ENCODE results near the gene GRID1.

DNA sequence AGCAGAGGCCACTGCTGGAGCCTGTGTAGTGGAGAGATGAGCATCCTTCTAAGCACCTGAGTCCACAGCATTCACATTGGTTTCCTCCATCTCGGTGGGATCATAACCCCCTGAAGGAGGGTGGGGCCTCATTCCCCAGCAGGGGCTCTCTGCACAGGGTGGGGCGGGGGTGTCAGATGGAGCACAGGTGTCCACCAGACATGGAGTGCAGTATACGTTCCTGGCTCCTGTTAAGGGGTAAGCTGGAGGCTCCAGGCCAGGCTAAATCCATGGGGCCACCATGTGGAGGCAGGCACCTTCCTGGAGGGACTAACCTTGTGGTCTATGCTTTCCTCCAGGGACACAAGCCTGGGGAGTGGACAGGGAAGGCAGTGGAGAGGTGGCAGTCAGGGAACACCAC lies 252.6 kb downstream of the GRID1 start:
- TF ChIP-seq POLR2A (IDR thresholded peaks at IDR 0.05) = no peak
- TF ChIP-seq, protein P1, sequence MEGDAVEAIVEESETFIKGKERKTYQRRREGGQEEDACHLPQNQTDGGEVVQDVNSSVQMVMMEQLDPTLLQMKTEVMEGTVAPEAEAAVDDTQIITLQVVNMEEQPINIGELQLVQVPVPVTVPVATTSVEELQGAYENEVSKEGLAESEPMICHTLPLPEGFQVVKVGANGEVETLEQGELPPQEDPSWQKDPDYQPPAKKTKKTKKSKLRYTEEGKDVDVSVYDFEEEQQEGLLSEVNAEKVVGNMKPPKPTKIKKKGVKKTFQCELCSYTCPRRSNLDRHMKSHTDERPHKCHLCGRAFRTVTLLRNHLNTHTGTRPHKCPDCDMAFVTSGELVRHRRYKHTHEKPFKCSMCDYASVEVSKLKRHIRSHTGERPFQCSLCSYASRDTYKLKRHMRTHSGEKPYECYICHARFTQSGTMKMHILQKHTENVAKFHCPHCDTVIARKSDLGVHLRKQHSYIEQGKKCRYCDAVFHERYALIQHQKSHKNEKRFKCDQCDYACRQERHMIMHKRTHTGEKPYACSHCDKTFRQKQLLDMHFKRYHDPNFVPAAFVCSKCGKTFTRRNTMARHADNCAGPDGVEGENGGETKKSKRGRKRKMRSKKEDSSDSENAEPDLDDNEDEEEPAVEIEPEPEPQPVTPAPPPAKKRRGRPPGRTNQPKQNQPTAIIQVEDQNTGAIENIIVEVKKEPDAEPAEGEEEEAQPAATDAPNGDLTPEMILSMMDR (IDR thresholded peaks at IDR 0.05) = no peak
